AG04449 (cell line): ENCODE data around the gene TBCK.

Experiments used
- CTCF ChIA-PET: fragments of 350-600 bp; formaldehyde crosslinking; extraction: SDS; loops from one replicate; lab custom pipeline; 2021; ENCODE audit warnings: antibody characterized with exemption; lab: Yijun Ruan, JAX
- POLR2A ChIA-PET: fragments of 400-600, 350-600 bp; formaldehyde crosslinking; extraction: SDS; loops from one replicate; lab custom pipeline; 2020; ENCODE audit warnings: antibody characterized with exemption, inconsistent platforms; lab: Yijun Ruan, JAX
- DNase-seq: peaks from one replicate; pipeline ENCODE4 v3.0.0-alpha.2; 2010; ENCODE audit warnings: low read depth, low spot score
- H3K4me3 ChIP-seq: 2 replicates; pipeline ENCODE4 v1.5.1; 2011; ENCODE audit warnings: low read depth, mild to moderate bottlenecking, control low read depth, low read length
- TF ChIP-seq, protein P1 (sequence below): IDR thresholded peaks from one replicate; pipeline ENCODE4 v1.5.1; 2011; ENCODE audit warnings: mild to moderate bottlenecking, moderate library complexity, low read length, control low read depth, inconsistent platforms; ENCODE audit not compliant: insufficient read depth; ENCODE audit errors: missing control alignments

The TBCK gene

DNA sequence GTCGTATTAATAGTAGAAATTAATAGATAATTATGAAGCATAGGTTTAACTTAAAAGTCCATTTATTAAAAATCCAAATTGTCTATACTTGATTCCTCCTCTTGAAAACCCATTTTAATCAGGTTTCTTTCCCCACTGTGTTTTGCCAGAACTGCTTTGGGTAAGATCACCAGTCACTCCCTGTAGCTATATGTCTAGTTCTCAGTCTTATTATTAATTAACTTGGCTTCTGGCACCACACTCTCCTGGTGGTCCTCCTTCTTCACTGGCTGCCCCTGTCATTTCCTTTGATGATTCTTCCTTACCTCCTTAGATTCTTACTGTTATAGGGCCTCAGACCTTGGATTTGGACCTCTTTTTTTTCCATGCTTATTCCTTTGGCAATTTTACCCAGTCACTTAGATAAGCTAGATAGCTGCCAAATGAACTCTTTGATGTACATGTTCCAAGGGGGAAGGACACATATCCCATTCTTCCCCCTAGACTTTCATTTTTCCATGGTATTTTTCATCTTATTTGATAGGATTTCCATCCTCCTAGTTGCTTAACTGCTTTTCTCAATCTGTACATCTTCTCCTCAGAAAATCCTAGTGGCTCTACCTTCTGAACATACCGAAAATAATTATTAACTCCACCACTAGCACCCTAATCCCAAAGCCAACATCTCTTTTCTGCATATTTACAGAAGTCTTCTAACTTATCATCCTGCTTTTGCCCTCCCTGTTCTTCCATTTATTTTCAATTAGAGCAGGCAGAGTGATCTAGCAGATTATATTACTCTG lies 28.0 kb upstream of the TBCK start:
- no peak for DNase-seq
- TF ChIP-seq, protein P1, sequence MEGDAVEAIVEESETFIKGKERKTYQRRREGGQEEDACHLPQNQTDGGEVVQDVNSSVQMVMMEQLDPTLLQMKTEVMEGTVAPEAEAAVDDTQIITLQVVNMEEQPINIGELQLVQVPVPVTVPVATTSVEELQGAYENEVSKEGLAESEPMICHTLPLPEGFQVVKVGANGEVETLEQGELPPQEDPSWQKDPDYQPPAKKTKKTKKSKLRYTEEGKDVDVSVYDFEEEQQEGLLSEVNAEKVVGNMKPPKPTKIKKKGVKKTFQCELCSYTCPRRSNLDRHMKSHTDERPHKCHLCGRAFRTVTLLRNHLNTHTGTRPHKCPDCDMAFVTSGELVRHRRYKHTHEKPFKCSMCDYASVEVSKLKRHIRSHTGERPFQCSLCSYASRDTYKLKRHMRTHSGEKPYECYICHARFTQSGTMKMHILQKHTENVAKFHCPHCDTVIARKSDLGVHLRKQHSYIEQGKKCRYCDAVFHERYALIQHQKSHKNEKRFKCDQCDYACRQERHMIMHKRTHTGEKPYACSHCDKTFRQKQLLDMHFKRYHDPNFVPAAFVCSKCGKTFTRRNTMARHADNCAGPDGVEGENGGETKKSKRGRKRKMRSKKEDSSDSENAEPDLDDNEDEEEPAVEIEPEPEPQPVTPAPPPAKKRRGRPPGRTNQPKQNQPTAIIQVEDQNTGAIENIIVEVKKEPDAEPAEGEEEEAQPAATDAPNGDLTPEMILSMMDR = no peak
- ChIA-PET CTCF (interaction anchor here (0.7 to 2.7 kb wide), 6 partner anchors 10 to 78 kb away, joined by 3 to 7 read pairs (median 4); partner anchors contain the start of gene GIMD1), POLR2A (no interaction called here)
- no peak overlapping the region for H3K4me3 ChIP-seq

DNA sequence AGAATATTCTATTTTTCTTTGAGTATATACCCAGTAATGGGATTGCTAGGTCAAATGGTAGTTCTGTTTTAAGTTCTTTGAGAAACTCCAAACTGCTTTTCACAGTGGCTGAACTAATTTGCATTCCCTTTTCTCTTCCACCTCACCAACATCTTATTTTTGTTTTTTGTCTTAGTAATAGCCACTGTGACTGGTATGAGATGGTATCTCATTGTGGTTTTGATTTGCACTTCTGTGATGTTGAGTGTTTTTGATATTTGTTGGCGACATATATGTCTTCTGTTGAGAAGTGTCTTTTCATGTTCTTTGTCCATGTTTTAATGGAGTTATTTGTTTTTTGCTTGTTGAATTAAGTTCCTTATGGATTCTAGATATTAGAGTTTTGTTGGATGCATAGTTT lies 24.8 kb upstream of the TBCK start:
- CTCF ChIA-PET = interaction anchor here (1.3 to 4.6 kb wide), 2 partner anchors 11 to 72 kb away, joined by 3 to 29 read pairs; no protein-coding TSS in a partner anchor
- no peak for DNase-seq
- H3K4me3 ChIP-seq = no peak overlapping the region
- TF ChIP-seq, protein P1 = no peak
- POLR2A ChIA-PET = no interaction called here

DNA sequence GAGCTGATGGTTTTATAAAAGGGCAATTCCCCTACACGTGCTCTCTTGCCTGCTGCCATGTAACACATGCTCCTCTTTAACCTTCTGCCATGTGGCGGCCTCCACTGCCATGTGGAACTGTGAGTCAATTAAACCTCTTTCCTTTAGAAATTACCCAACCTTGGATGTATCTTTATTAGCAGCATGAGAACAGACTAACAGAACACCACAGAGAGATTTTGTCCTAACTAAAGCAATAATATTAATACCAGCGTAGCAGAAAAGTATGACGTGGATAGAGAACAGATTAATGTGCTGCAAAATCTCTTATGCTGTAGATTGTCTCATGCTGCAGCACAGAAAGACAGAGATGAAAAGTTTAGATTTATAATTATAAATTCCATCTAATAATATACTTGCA lies 23.4 kb upstream of the TBCK start:
- no peak for DNase-seq
- no peak overlapping the region for H3K4me3 ChIP-seq
- POLR2A ChIA-PET = no interaction called here
- TF ChIP-seq, protein P1 = no peak
- CTCF ChIA-PET = interaction anchor here (4.6 kb wide), 1 partner anchor 10 kb away, joined by 29 read pairs; no protein-coding TSS in a partner anchor

DNA sequence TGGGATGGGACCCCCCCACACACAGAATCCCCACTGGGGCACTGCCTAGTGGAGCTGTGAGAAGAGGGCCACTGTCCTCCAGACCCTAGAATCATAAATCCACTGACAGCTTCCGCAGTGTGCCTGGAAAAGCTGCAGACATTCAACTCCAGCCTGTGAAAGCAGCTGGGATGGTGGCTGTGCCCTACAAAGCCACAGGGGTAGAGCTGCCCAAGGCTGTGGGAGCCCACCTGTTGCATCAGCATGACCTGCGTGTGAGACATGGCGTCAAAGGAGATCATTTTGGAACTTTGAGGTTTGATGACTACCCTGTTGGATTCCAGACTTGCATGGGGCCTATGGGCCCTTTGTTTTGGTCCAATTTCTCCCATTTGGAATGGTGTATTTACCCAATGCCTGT lies 22.7 kb upstream of the TBCK start:
- CTCF ChIA-PET = interaction anchor here (4.6 kb wide), 1 partner anchor 9 kb away, joined by 29 read pairs; no protein-coding TSS in a partner anchor
- TF ChIP-seq, protein P1 = no peak
- no peak overlapping the region for H3K4me3 ChIP-seq
- POLR2A ChIA-PET = no interaction called here
- no peak for DNase-seq

DNA sequence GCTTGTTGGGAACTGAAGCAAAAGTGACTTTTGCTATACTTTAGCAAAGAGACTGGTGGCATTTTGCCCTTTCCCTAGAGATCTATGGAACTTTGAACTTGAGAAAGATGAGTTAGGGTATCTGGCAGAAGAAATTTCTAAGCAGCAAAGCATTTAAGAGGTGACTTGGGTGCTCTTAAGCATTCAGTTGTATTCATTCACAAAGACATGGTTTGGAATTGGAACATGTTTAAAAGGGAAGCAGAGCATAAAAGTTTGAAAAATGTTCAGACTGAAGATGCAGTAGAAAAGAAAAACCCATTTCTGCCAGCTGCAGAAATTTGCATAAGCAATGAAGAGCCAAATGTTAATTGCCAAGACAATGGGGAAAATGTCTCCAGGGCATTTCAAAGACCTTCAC lies 21.9 kb upstream of the TBCK start:
- CTCF ChIA-PET = no interaction called here
- no peak overlapping the region for H3K4me3 ChIP-seq
- TF ChIP-seq, protein P1 = no peak
- DNase-seq = no peak
- POLR2A ChIA-PET = no interaction called here

DNA sequence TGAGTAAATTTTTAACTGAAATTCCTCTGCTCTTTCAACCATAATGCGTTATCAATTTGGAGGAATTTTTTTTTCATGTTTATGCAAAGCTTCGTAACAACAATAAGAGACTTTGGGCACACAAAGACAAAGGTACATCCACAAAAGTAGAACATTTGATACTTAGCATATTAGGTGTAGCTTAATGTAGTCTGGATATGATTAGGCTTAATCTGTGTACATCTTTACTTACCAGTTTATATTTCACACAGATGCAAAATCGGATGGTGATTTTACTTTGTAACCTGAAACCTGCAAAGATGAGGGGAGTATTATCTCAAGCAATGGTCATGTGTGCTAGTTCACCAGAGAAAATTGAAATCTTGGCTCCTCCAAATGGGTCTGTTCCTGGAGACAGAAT lies 20.6 kb upstream of the TBCK start:
- TF ChIP-seq, protein P1 = no peak
- no peak for DNase-seq
- ChIA-PET POLR2A (no interaction called here), CTCF (no interaction called here)
- no peak overlapping the region for H3K4me3 ChIP-seq
